Endothelial cell of umbilical vein (primary cell): ENCODE data around the gene RUNX2. TPM values are rescaled to one million over a fixed set of nuclear protein-coding genes. Genes with fewer than 3 reads are reported as not detected.
"Not testable (repeated sequence)": the region's sequence is repeated elsewhere in the genome, so short reads cannot be mapped to it uniquely, and the experiment has no call there.

Source experiments
- BruUV-seq: library from RNA; stranded (reverse); fragments of 400-500 nt; replicated peaks from 2 replicates; lab custom pipeline; 2021; lab: Mats Ljungman, UMichigan
- CTCF ChIA-PET: fragments of 300-600, 350-600 bp; sonication (Branson Sonifier 250); formaldehyde crosslinking; loops from one replicate; lab custom pipeline; 2021; ENCODE audit warnings: antibody characterized with exemption, inconsistent platforms; lab: Charles Lee
- POLR2A ChIA-PET: fragments of 300-600, 350-600 bp; sonication (Branson Sonifier 250); formaldehyde crosslinking; loops from one replicate; lab custom pipeline; 2021; ENCODE audit warnings: antibody characterized with exemption, inconsistent platforms; lab: Charles Lee
- DNase-seq: peaks from one replicate; pipeline ENCODE4 v3.0.0-alpha.2; 2011; ENCODE audit warnings: low read depth, low spot score
- FAIRE-seq: peaks from 2 replicates; lab custom pipeline; 2011; peaks lifted over from hg19 to GRCh38; lab: Jason Lieb, UNC
- H2AFZ ChIP-seq: 2 replicates; pipeline ENCODE4 v1.6.0; 2012; ENCODE audit warnings: low read depth, low read length, control low read depth, inconsistent platforms
- H3K27ac ChIP-seq: 2 replicates; pipeline ENCODE4 v1.5.1; 2011; ENCODE audit warnings: low read depth, mild to moderate bottlenecking, control low read depth, low read length, moderate library complexity; ENCODE audit not compliant: insufficient read depth
- H3K27me3 ChIP-seq, 2 experiments: 2 replicates each; pipeline versions ENCODE4 v1.6.0 to v1.6.1; 2011; ENCODE audit warnings: low read length in 2 of 2, mixed read lengths in 1 of 2; ENCODE audit not compliant: control insufficient read depth in 2 of 2, insufficient read depth in 2 of 2
- H3K36me3 ChIP-seq, 2 experiments: 2 replicates in 1 of 2; 3 replicates in 1 of 2; pipeline ENCODE4 v1.5.1; 2011; ENCODE audit warnings: low read length in 2 of 2, mild to moderate bottlenecking in 1 of 2, moderate library complexity in 1 of 2; ENCODE audit not compliant: control insufficient read depth in 2 of 2, insufficient read depth in 2 of 2; ENCODE audit errors: extremely low read depth in 1 of 2
- H3K4me1 ChIP-seq: 3 replicates; pipeline ENCODE4 v1.5.1; 2011; ENCODE audit warnings: mild to moderate bottlenecking, low read length; ENCODE audit not compliant: control insufficient read depth, insufficient read depth; ENCODE audit errors: extremely low read depth
- H3K4me2 ChIP-seq: 2 replicates; pipeline ENCODE4 v1.6.1; 2011; ENCODE audit warnings: low read length, control low read depth, mixed read lengths; ENCODE audit not compliant: insufficient read depth
- H3K4me3 ChIP-seq, 3 experiments: fragments of 200-600 bp in 1 of 3; sonication (generic), shearing (Covaris generic) in 1 of 3; replicated peaks in 1 of 3; 2 replicates each; pipeline ENCODE4 v1.5.1; 2011 to 2016; ENCODE audit warnings: control low read depth in 3 of 3, low read length in 3 of 3, mild to moderate bottlenecking in 2 of 3, inconsistent platforms in 1 of 3, low read depth in 1 of 3, moderate library complexity in 1 of 3; ENCODE audit not compliant: insufficient read depth in 1 of 3
- H3K79me2 ChIP-seq: 2 replicates; pipeline ENCODE4 v1.6.0; 2012; ENCODE audit warnings: low read length, inconsistent platforms; ENCODE audit not compliant: control insufficient read depth, insufficient read depth
- H3K9ac ChIP-seq: replicated peaks from 2 replicates; pipeline ENCODE3; 2011; ENCODE audit warnings: low read length, control low read depth; ENCODE audit not compliant: insufficient read depth; ENCODE audit errors: extremely low read depth
- H3K9me1 ChIP-seq: replicated peaks from 3 replicates; pipeline ENCODE4 v1.6.0; 2011; ENCODE audit warnings: mild to moderate bottlenecking, low read length; ENCODE audit not compliant: control insufficient read depth, insufficient read depth; ENCODE audit errors: extremely low read depth
- H3K9me3 ChIP-seq: replicated peaks from 2 replicates; pipeline ENCODE4 v1.5.1; 2012; ENCODE audit warnings: low read length, inconsistent platforms; ENCODE audit not compliant: control insufficient read depth, insufficient read depth
- H4K20me1 ChIP-seq: replicated peaks from 2 replicates; pipeline ENCODE3; 2011; ENCODE audit warnings: mild to moderate bottlenecking, low read length; ENCODE audit not compliant: control insufficient read depth, insufficient read depth; ENCODE audit errors: extremely low read depth
- EZH2 ChIP-seq: IDR thresholded peaks from 2 replicates; pipeline ENCODE4 v1.6.1; 2012; ENCODE audit warnings: borderline replicate concordance, low read depth, mild to moderate bottlenecking, moderate library complexity, low read length, inconsistent platforms; ENCODE audit not compliant: severe bottlenecking
- FOS ChIP-seq: IDR thresholded peaks from 2 replicates; pipeline ENCODE4 v1.6.1; 2011; ENCODE audit warnings: mild to moderate bottlenecking, low read length, moderate library complexity, borderline replicate concordance; ENCODE audit not compliant: insufficient read depth
- GATA2 ChIP-seq: IDR thresholded peaks from 2 replicates; pipeline ENCODE4 v1.7.0; 2011; ENCODE audit warnings: low read depth, mild to moderate bottlenecking, moderate library complexity, mixed read lengths, low read length; ENCODE audit not compliant: insufficient read length, insufficient read depth
- JUN ChIP-seq: IDR thresholded peaks from 2 replicates; pipeline ENCODE4 v1.6.1; 2011; ENCODE audit warnings: borderline replicate concordance, low read depth; ENCODE audit not compliant: insufficient read length, insufficient read depth
- MYC ChIP-seq: IDR thresholded peaks from one replicate; pipeline ENCODE4 v1.6.1; 2011; ENCODE audit warnings: mild to moderate bottlenecking, low read depth, low read length
- POLR2A ChIP-seq: IDR thresholded peaks from 2 replicates; pipeline ENCODE4 v1.6.1; 2012; ENCODE audit warnings: low read depth, mild to moderate bottlenecking, control low read depth, low read length
- POLR2AphosphoS5 ChIP-seq: IDR thresholded peaks from 2 replicates; pipeline ENCODE4 v1.6.1; 2012; ENCODE audit warnings: low read depth, mild to moderate bottlenecking, control low read depth, low read length, moderate library complexity; ENCODE audit not compliant: insufficient read depth
- dilution Hi-C: fragments of 300-500 bp; cut with MboI; formaldehyde crosslinking; loops from one replicate; pipeline ENCODE4 v1.15.0; 2019; ENCODE audit warnings: low sequenced_read_pairs; ENCODE audit not compliant: extremely low pct_ligation_motif_present
- intact Hi-C: fragments of 100-400 bp; cut with micrococcal nuclease; formaldehyde crosslinking; loops from one replicate; pipeline ENCODE4 v1.10.0; 2022
- polyA plus RNA-seq, 4 experiments: library from polyadenylated mRNA; depleted of rRNA in 3 of 4; stranded (reverse) in 3 of 4; unstranded in 1 of 4; fragments of >200 nt; gene quantifications; 2 replicates each; pipeline versions ENCODE4 v1.2.1 to v1.2.3, GENCODE V29; 2011 to 2012; ENCODE audit warnings: missing spikeins in 1 of 4
- total RNA-seq: library from RNA; stranded (reverse); gene quantifications from 2 replicates; pipeline ENCODE4 v1.2.3, GENCODE V29; 2021
- TF ChIP-seq, protein P1 (sequence below), 2 donors: IDR thresholded peaks; 1 replicate in 1 of 2; 2 replicates in 1 of 2; pipeline ENCODE4 v1.5.1; 2011; ENCODE audit warnings: low read length in 2 of 2, mild to moderate bottlenecking in 2 of 2, moderate library complexity in 2 of 2, control low read depth in 1 of 2, inconsistent platforms in 1 of 2, low read depth in 1 of 2; ENCODE audit not compliant: insufficient read depth in 1 of 2; ENCODE audit errors: extremely low read depth in 1 of 2
- TF ChIP-seq, protein P2 (sequence below): IDR thresholded peaks from 2 replicates; pipeline ENCODE4 v1.6.1; 2011; ENCODE audit not compliant: insufficient read depth, insufficient read length

Gene RUNX2
- total and polyA plus RNA-seq, 2 donors (not counting 3 experiments of a cell fraction or from before 2014, with no cell fraction given) = 0.06 TPM; not detected in 1

GRCh38 chr6:45293306-45293705 is 34.8 kb upstream of the RUNX2 start:
- FAIRE-seq (no peak), DNase-seq (no peak)
- H3K9me1 ChIP-seq = no peaks in the 10 kb centered on the region
- no peak overlapping the region for H3K9ac ChIP-seq
- H4K20me1 ChIP-seq = no peaks in the 10 kb centered on the region
- no peak overlapping the region for H3K4me2 ChIP-seq
- BruUV-seq = no TSS peak
- TF ChIP-seq, protein P1, sequence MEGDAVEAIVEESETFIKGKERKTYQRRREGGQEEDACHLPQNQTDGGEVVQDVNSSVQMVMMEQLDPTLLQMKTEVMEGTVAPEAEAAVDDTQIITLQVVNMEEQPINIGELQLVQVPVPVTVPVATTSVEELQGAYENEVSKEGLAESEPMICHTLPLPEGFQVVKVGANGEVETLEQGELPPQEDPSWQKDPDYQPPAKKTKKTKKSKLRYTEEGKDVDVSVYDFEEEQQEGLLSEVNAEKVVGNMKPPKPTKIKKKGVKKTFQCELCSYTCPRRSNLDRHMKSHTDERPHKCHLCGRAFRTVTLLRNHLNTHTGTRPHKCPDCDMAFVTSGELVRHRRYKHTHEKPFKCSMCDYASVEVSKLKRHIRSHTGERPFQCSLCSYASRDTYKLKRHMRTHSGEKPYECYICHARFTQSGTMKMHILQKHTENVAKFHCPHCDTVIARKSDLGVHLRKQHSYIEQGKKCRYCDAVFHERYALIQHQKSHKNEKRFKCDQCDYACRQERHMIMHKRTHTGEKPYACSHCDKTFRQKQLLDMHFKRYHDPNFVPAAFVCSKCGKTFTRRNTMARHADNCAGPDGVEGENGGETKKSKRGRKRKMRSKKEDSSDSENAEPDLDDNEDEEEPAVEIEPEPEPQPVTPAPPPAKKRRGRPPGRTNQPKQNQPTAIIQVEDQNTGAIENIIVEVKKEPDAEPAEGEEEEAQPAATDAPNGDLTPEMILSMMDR (IDR thresholded peaks at IDR 0.05; ENCODE audit: extremely low read depth in 1 of 2, insufficient read depth in 1 of 2, low read depth in 1 of 2, low read length in 2 of 2) = no peak
- no peak for TF ChIP-seq EZH2
- no peak for TF ChIP-seq POLR2AphosphoS5
- no peak for TF ChIP-seq GATA2
- TF ChIP-seq MYC = no peak
- TF ChIP-seq, protein P2, sequence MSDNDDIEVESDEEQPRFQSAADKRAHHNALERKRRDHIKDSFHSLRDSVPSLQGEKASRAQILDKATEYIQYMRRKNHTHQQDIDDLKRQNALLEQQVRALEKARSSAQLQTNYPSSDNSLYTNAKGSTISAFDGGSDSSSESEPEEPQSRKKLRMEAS = no peak
- TF ChIP-seq JUN = no peak
- TF ChIP-seq POLR2A = no peak
- TF ChIP-seq FOS = no peak
- H3K9me3 ChIP-seq = no peaks in the 10 kb centered on the region
- H3K4me3 ChIP-seq = no peak overlapping the region
- H2AFZ ChIP-seq = no peak overlapping the region
- CTCF ChIA-PET = no interaction called here
- intact Hi-C loops = no loop called here
- POLR2A ChIA-PET = no interaction called here
- no peaks in the 10 kb centered on the region for H3K36me3 ChIP-seq
- no peak overlapping the region for H3K27ac ChIP-seq
- H3K4me1 ChIP-seq = no peaks in the 10 kb centered on the region
- no peaks in the 10 kb centered on the region for H3K27me3 ChIP-seq
- dilution Hi-C loops = no loop called here
- no peaks in the 10 kb centered on the region for H3K79me2 ChIP-seq

- H3K27ac ChIP-seq, H3K9ac ChIP-seq, dilution Hi-C loops, DNase-seq, CTCF ChIA-PET, H4K20me1 ChIP-seq, intact Hi-C loops, H3K4me3 ChIP-seq, H3K4me1 ChIP-seq, H3K9me3 ChIP-seq, FAIRE-seq, H3K79me2 ChIP-seq, H3K4me2 ChIP-seq, H3K9me1 ChIP-seq, H3K27me3 ChIP-seq, BruUV-seq, H2AFZ ChIP-seq, H3K36me3 ChIP-seq, POLR2A ChIA-PET: not testable (repeated sequence)
Measured at GRCh38 chr6:45294065-45294701, 33.9 kb upstream of the RUNX2 start.
